ENCODE results near the gene DCHS2. TPM values are rescaled to one million over a fixed set of nuclear protein-coding genes. Genes with fewer than 3 reads are reported as not detected.

DCHS2 gene
- total RNA-seq, 1 donor from 2014 or later = 97.4 TPM

DNA sequence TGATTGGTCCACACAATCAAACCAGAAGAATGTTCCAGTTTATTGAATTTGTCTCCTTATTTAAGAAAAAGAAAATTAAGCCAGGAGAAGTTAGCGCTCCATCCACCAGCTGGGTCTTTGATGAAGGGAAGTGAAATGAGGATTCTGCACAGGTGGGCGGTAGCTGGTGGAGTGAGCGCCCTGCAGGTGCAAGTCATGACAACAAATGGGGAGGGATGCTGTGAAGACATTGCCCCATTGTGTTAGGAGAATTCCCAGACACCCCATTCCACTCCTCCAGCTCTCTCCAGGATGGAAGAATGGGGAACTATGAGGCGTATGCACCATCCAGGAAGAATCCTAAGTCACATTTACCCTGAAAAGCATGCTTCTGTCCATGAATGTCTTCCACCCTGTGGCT lies 35.7 kb upstream of the DCHS2 start:
- Mint-ChIP-seq H3K4me1 (ENCODE audit: low read depth, unreplicated experiment) (no peaks in the 10 kb centered on the region), H3K27ac (ENCODE audit: unreplicated experiment) (no peak overlapping the region), H3K4me3 (ENCODE audit: unreplicated experiment) (no peak overlapping the region), H3K9me3 (ENCODE audit: unreplicated experiment) (no peaks in the 10 kb centered on the region), H3K36me3 (ENCODE audit: unreplicated experiment) (peaks cover 6% of the 10 kb centered on the region), H3K27me3 (ENCODE audit: unreplicated experiment) (no peaks in the 10 kb centered on the region)
- no peak for DNase-seq
- TF ChIP-seq CTCF (IDR thresholded peaks at IDR 0.05; ENCODE audit: partially characterized antibody, unreplicated experiment) = no peak

DNA sequence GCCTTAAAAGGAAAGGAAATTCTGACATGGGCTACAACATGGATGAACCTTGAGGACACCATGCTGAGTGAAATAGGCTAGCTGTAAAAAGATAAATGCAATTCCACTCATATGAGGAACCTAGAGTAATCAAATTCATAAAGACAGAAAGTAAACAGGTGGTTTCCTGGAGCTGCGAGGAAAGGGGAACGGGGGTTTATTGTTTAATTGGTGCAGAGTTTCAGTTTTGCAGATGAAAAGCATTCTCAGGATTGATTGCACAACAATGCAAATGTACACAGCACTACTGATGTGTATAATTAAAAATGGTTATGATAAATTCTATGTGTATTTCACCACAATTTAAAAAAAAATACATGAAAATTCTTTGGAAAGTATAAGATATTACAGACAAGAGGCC lies 34.6 kb upstream of the DCHS2 start:
- H3K4me1 Mint-ChIP-seq (ENCODE audit: low read depth, unreplicated experiment) = no peaks in the 10 kb centered on the region
- H3K9me3 Mint-ChIP-seq (ENCODE audit: unreplicated experiment) = no peaks in the 10 kb centered on the region
- no peak for TF ChIP-seq CTCF (IDR thresholded peaks at IDR 0.05; ENCODE audit: partially characterized antibody, unreplicated experiment)
- peaks cover 6% of the 10 kb centered on the region for H3K36me3 Mint-ChIP-seq (ENCODE audit: unreplicated experiment)
- no peaks in the 10 kb centered on the region for H3K27me3 Mint-ChIP-seq (ENCODE audit: unreplicated experiment)
- no peak overlapping the region for H3K27ac Mint-ChIP-seq (ENCODE audit: unreplicated experiment)
- H3K4me3 Mint-ChIP-seq (ENCODE audit: unreplicated experiment) = no peak overlapping the region
- DNase-seq = no peak

- Mint-ChIP-seq H3K9me3 (ENCODE audit: unreplicated experiment) (peaks cover 2% of the 10 kb centered on the region), H3K4me1 (ENCODE audit: low read depth, unreplicated experiment) (no peaks in the 10 kb centered on the region), H3K4me3 (ENCODE audit: unreplicated experiment) (no peak overlapping the region), H3K27ac (ENCODE audit: unreplicated experiment) (no peak overlapping the region), H3K36me3 (ENCODE audit: unreplicated experiment) (peaks cover 6% of the 10 kb centered on the region), H3K27me3 (ENCODE audit: unreplicated experiment) (no peaks in the 10 kb centered on the region)
- no peak for TF ChIP-seq CTCF (IDR thresholded peaks at IDR 0.05; ENCODE audit: partially characterized antibody, unreplicated experiment)
- DNase-seq = no peak
These were observed 30.0 kb upstream of the DCHS2 start for GRCh38 chr4:154521607-154522006.

DNA sequence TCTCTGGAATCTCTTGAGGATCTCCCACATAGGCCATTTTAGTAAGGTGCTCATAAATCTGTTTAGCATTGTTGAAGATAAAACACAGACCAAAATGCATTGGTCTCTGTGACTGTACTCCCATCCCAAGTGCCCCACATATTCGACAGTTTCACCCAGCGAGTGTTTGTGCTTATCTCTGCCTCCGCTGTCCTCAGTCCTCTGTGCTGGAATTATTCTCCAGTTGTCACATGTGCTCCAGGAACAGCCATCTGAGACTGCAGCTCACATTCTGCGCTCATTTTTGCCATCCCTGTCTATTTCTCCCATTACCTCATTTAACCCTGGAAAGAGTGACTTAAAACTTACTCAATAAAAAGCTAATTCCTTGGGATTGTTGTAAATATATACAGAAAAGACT lies 27.6 kb upstream of the DCHS2 start:
- H3K27me3 Mint-ChIP-seq (ENCODE audit: unreplicated experiment) = no peaks in the 10 kb centered on the region
- H3K27ac Mint-ChIP-seq (ENCODE audit: unreplicated experiment) = no peak overlapping the region
- no peak for DNase-seq
- no peak for TF ChIP-seq CTCF (IDR thresholded peaks at IDR 0.05; ENCODE audit: partially characterized antibody, unreplicated experiment)
- H3K36me3 Mint-ChIP-seq (ENCODE audit: unreplicated experiment) = peaks cover 7% of the 10 kb centered on the region
- H3K4me3 Mint-ChIP-seq (ENCODE audit: unreplicated experiment) = no peak overlapping the region
- no peaks in the 10 kb centered on the region for H3K4me1 Mint-ChIP-seq (ENCODE audit: low read depth, unreplicated experiment)
- peaks cover 2% of the 10 kb centered on the region for H3K9me3 Mint-ChIP-seq (ENCODE audit: unreplicated experiment)

DNA sequence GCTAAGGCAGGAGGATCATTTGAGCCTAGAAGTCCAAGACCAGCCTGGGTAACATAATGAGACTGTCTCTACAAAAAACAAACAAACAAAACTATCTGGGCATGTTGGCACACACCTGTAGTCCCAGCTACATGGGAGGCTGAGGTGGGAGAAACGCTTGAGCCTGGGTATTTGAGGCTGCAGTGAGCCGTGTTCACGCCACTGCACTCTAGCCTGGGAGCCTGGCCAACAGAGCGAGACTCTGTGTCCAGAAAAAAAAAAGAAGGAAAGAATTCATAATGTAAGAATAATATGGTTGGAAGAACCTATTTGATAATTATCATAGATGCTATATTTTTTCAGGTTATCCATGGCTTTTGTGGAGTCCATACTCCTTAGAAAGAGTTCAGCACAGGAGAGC lies 26.0 kb upstream of the DCHS2 start:
- H3K4me1 Mint-ChIP-seq (ENCODE audit: low read depth, unreplicated experiment) = peaks cover 3% of the 10 kb centered on the region
- TF ChIP-seq CTCF (IDR thresholded peaks at IDR 0.05; ENCODE audit: partially characterized antibody, unreplicated experiment) = no peak
- no peak overlapping the region for H3K27ac Mint-ChIP-seq (ENCODE audit: unreplicated experiment)
- no peaks in the 10 kb centered on the region for H3K27me3 Mint-ChIP-seq (ENCODE audit: unreplicated experiment)
- DNase-seq = no peak
- no peak overlapping the region for H3K4me3 Mint-ChIP-seq (ENCODE audit: unreplicated experiment)
- H3K36me3 Mint-ChIP-seq (ENCODE audit: unreplicated experiment) = peaks cover 6% of the 10 kb centered on the region
- H3K9me3 Mint-ChIP-seq (ENCODE audit: unreplicated experiment) = peaks cover 4% of the 10 kb centered on the region

All from glutamatergic neuron (in vitro differentiated cells).